ENCODE results near the gene ZNF362. TPM values are rescaled to one million over a fixed set of nuclear protein-coding genes. Genes with fewer than 3 reads are reported as not detected.
A peak's percentile ranks its signal among the peaks of the same experiment; 100 is the strongest.

Gene ZNF362
- total and polyA plus RNA-seq, 2 experiments from 2014 or later = 11.0 to 12.9 TPM

DNA sequence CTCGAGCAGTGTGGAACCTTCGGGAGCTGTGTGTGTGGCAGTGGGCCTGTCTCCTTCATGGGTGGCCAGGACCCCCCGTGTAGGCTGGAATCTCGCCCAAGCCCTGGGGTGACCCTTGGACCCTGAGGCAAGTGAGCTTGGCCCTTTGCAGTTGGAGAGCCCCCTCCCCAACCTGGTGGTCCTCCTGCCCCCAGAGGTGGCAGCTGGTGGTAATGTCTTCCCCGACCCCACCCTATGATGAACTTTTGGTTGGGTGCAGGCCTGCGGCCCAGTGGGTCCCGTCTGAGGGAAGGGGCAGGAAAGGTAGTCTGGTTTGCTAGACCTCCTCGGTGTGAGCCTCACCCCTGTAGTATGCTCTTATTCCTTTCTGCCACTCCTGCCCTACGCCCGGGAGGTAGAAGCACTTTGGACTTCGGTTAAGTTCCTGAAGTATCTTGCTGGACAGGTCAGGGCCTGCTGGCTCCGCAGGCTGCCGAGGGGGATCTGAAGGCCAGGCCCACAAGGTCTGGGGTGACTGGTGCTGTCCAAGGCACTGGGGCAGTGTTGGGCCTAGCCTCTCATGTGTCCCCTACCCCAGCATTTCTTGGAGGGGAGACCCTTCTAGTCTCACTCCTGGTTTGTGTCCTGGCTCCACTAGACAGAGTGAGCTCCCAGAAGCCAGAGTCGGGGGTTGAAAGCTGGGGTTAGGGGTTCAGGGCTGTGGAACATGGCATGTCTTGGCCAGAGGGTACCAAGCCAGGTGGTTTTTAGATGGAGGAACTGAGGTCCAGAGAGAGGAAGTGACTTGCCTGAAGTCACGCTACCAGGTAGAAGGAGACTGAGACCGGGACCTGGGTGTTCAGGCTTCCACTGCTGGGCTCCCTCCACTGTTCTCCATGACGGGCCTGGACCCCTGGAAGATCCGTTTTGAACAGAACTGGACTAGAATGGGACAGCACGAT lies 1.8 kb downstream of the ZNF362 start:
- H2AFZ ChIP-seq = no peak overlapping the region; the same call in 1 of the 2 replicates
- peaks cover 15% of the 10 kb centered on the region for H4K20me1 ChIP-seq (replicated peaks; ENCODE audit: insufficient read depth)
- peaks cover 6% of the 10 kb centered on the region; the same call in 1 of the 3 replicates for H3K9me3 Mint-ChIP-seq
- H3K27me3 Mint-ChIP-seq (ENCODE audit: insufficient read depth, low read depth, poor library complexity) = peaks cover 14% of the 10 kb centered on the region
- H3K4me2 ChIP-seq = peak overlapping the region; percentile 84
- no peak overlapping the region for H3K27ac ChIP-seq (ENCODE audit: low read depth)
- peaks cover 4% of the 10 kb centered on the region; the same call in 1 of the 2 replicates for H3F3A ChIP-seq (replicated peaks; ENCODE audit: low read depth)
- ATAC-seq (no peak), DNase-seq (ENCODE audit: low spot score) (no peak)
- H3K27ac Mint-ChIP-seq = peak overlapping the region; percentile 98
- peaks cover 29% of the 10 kb centered on the region for H3K4me1 ChIP-seq (ENCODE audit: insufficient read depth)
- TF ChIP-seq JUNB (IDR thresholded peaks at IDR 0.05; ENCODE audit: unreplicated experiment) (no peak), ZNF331 (CRISPR knock-in tag; IDR thresholded peaks at IDR 0.05; ENCODE audit: low read depth) (no peak), ZNF114 (CRISPR knock-in tag; IDR thresholded peaks at IDR 0.05) (no peak), EZH2phosphoT487 (IDR thresholded peaks at IDR 0.05; ENCODE audit: unreplicated experiment) (no peak), POLR2AphosphoS5 (IDR thresholded peaks at IDR 0.05; ENCODE audit: low read depth) (no peak), CREB1 (CRISPR knock-in tag; IDR thresholded peaks at IDR 0.05; ENCODE audit: low read depth) (no peak), EZH2 (IDR thresholded peaks at IDR 0.05; ENCODE audit: low read depth, unreplicated experiment) (no peak)
- TF ChIP-seq, protein P1, sequence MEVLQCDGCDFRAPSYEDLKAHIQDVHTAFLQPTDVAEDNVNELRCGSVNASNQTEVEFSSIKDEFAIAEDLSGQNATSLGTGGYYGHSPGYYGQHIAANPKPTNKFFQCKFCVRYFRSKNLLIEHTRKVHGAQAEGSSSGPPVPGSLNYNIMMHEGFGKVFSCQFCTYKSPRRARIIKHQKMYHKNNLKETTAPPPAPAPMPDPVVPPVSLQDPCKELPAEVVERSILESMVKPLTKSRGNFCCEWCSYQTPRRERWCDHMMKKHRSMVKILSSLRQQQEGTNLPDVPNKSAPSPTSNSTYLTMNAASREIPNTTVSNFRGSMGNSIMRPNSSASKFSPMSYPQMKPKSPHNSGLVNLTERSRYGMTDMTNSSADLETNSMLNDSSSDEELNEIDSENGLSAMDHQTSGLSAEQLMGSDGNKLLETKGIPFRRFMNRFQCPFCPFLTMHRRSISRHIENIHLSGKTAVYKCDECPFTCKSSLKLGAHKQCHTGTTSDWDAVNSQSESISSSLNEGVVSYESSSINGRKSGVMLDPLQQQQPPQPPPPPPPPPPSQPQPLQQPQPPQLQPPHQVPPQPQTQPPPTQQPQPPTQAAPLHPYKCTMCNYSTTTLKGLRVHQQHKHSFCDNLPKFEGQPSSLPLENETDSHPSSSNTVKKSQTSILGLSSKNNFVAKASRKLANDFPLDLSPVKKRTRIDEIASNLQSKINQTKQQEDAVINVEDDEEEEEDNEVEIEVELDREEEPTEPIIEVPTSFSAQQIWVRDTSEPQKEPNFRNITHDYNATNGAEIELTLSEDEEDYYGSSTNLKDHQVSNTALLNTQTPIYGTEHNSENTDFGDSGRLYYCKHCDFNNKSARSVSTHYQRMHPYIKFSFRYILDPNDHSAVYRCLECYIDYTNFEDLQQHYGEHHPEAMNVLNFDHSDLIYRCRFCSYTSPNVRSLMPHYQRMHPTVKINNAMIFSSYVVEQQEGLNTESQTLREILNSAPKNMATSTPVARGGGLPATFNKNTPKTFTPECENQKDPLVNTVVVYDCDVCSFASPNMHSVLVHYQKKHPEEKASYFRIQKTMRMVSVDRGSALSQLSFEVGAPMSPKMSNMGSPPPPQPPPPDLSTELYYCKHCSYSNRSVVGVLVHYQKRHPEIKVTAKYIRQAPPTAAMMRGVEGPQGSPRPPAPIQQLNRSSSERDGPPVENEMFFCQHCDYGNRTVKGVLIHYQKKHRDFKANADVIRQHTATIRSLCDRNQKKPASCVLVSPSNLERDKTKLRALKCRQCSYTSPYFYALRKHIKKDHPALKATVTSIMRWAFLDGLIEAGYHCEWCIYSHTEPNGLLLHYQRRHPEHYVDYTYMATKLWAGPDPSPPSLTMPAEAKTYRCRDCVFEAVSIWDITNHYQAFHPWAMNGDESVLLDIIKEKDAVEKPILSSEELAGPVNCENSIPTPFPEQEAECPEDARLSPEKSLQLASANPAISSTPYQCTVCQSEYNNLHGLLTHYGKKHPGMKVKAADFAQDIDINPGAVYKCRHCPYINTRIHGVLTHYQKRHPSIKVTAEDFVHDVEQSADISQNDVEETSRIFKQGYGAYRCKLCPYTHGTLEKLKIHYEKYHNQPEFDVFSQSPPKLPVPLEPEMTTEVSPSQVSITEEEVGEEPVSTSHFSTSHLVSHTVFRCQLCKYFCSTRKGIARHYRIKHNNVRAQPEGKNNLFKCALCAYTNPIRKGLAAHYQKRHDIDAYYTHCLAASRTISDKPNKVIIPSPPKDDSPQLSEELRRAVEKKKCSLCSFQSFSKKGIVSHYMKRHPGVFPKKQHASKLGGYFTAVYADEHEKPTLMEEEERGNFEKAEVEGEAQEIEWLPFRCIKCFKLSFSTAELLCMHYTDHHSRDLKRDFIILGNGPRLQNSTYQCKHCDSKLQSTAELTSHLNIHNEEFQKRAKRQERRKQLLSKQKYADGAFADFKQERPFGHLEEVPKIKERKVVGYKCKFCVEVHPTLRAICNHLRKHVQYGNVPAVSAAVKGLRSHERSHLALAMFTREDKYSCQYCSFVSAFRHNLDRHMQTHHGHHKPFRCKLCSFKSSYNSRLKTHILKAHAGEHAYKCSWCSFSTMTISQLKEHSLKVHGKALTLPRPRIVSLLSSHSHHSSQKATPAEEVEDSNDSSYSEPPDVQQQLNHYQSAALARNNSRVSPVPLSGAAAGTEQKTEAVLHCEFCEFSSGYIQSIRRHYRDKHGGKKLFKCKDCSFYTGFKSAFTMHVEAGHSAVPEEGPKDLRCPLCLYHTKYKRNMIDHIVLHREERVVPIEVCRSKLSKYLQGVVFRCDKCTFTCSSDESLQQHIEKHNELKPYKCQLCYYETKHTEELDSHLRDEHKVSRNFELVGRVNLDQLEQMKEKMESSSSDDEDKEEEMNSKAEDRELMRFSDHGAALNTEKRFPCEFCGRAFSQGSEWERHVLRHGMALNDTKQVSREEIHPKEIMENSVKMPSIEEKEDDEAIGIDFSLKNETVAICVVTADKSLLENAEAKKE (CRISPR knock-in tag; IDR thresholded peaks at IDR 0.05) = no peak
- no peaks in the 10 kb centered on the region for H3K9me2 ChIP-seq (ENCODE audit: insufficient read depth)
- peaks cover 10% of the 10 kb centered on the region for H3K36me3 Mint-ChIP-seq (ENCODE audit: low read depth)
- H3K36me3 ChIP-seq (ENCODE audit: insufficient read depth) = no peaks in the 10 kb centered on the region
- H3K4me3 ChIP-seq = peak overlapping the region; percentile 76
- H3K4me3 Mint-ChIP-seq = peak overlapping the region; percentile 100
- peaks cover 47% of the 10 kb centered on the region for H3K79me2 ChIP-seq (replicated peaks; ENCODE audit: insufficient read depth)
- H3K27me3 ChIP-seq (ENCODE audit: insufficient read depth) = no peaks in the 10 kb centered on the region
- peaks cover 33% of the 10 kb centered on the region for H3K4me1 Mint-ChIP-seq
